Motor neuron (in vitro differentiated cells): ENCODE results near the gene SV2A. TPM values are rescaled to one million over a fixed set of nuclear protein-coding genes. Genes with fewer than 3 reads are reported as not detected.
A peak's percentile ranks its signal among the peaks of the same experiment; 100 is the strongest.
"Not testable (repeated sequence)": the region's sequence is repeated elsewhere in the genome, so short reads cannot be mapped to it uniquely, and the experiment has no call there.

ENCODE experiments used
- ATAC-seq, 8 experiments: fragments of 200-7000 bp; cut with Tn5 transposase; replicated peaks in 6 of 8; 2 replicates each; pipeline ENCODE4 v1.8.0; 2021; ENCODE audit warnings: mild to moderate bottlenecking in 8 of 8, moderate library complexity in 8 of 8
- H3K27ac ChIP-seq, 2 donors: fragments of 250-450 bp; sonication (Bioruptor Pico); 2 replicates each; pipeline ENCODE4 v1.9.0; 2021; ENCODE audit warnings: antibody characterized with exemption in 2 of 2, mild to moderate bottlenecking in 2 of 2, moderate library complexity in 1 of 2
- H3K4me1 ChIP-seq, 2 donors: fragments of 250-450 bp; sonication (Bioruptor Pico); replicated peaks in 1 of 2; 2 replicates each; pipeline ENCODE4 v1.6.1; 2021; ENCODE audit warnings: antibody characterized with exemption in 2 of 2, mild to moderate bottlenecking in 2 of 2, moderate library complexity in 1 of 2
- H3K4me3 ChIP-seq, 5 donors: fragments of 250-450 bp; sonication (Bioruptor Pico); 2 replicates each; pipeline ENCODE4 v1.9.0; 2021; ENCODE audit warnings: antibody characterized with exemption in 5 of 5, mild to moderate bottlenecking in 5 of 5, moderate library complexity in 4 of 5
- WGBS, 10 experiments: fragments of 450-650 bp; shearing (Covaris generic); methylation state at CpG; one replicate each; pipeline ENCODE4 v1.0.0; 2022; 5-methylcytosine and 5-hydroxymethylcytosine counted together
- in situ Hi-C, 9 experiments: fragments of 400-800 bp; cut with MboI; loops; one replicate each; pipeline ENCODE4 v1.15.0; 2021; ENCODE audit warnings: low sequenced_read_pairs in 9 of 9, low pct_unique_long_range_greater_than_20kb in 2 of 9; ENCODE audit not compliant: unreplicated experiment in 9 of 9
- total RNA-seq, 8 experiments: library from RNA; unstranded; fragments of 300-600 nt; gene quantifications; 2 replicates each; pipeline versions ENCODE4 v1.2.3 to v1.2.4, GENCODE V29; 2022

Gene SV2A
- 100 to 1,000 TPM in 2 of 8 experiments, 10 to 100 TPM in 4, 1 to 10 TPM in 1, under 1 TPM in 1; 0.31 to 109 (median 59.7) TPM for total RNA-seq

GRCh38 chr1:149917571-149918144 is at the start of gene SV2A:
Gene SV2A, minus strand, starts transcription at chr1:149917844. Its CDS starts 4,004 bp downstream, at chr1:149913840.
- H3K4me1 ChIP-seq = peaks cover 24 to 26% of the 10 kb centered on the region in 2 donors
- WGBS, 10 experiments = 0 to 20% (median 3%) methylated on average over 1 to 7 of the region's 24 CpGs; no CpG with 5 or more reads in 7 of the 10 experiments
- in situ Hi-C loops = no loop called here
- H3K27ac ChIP-seq = peak within 1 kb of the TSS; percentile 63 to 68
- peak within 1 kb of the TSS; percentile 54 to 85 (median 65) for H3K4me3 ChIP-seq
- ATAC-seq = peak; percentile 19 to 93 (median 89)

DNA sequence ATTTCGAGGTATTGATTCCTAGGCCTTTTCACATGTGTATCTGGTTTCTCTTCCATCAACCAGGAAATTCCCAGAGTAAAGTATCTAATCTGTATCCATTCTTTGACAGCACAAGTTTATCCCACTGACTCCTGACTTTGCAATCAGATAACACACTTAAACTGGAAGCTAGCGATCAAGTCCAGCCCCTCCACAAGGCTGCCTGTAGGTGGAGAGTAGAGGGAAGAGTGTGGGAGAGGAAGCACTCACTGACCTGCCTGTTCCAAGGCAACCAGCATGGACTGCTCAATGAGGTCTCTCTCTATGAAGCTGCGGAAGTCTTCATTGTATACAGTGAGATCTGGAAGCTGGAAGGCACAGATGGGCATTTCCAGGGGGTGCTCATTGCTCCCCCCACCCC is 49.4 kb upstream of the SV2A start:
- H3K27ac ChIP-seq = no peak overlapping the region
- no peak for ATAC-seq
- H3K4me3 ChIP-seq = no peak overlapping the region
- in situ Hi-C loops = loop anchor here in 4 of 9 experiments (10.0 to 25.0 kb wide), 5 partner anchors 58 to 245 kb away; partner anchors contain the start of gene VPS45 (in 1 of the 4)
- WGBS, 10 experiments = 40 to 100% (median 92%) methylated on average over 1 to 3 of the region's 3 CpGs; no CpG with 5 or more reads in 4 of the 10 experiments
- H3K4me1 ChIP-seq = no peaks in the 10 kb centered on the region

DNA sequence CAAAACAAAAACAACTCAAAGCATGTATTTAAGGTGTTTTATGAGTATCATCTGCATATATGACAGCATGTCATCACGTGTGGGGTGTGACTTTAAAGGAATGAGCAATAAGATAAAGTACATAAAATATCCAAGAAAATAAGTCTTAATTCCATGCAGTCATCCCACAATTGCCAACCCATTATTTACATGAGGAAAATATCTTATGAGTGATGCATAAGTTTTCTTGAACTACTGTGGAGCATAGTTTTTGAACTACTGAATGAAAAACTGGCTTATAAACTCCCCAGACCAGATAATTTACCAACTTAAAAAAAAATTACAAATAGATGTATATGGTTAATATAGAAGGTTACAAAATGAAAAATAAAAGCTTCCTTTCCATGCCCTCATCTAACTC is 48.8 kb upstream of the SV2A start:
- H3K4me1 ChIP-seq = no peaks in the 10 kb centered on the region
- in situ Hi-C loops = loop anchor here in 4 of 9 experiments (10.0 to 25.0 kb wide), 5 partner anchors 58 to 246 kb away; partner anchors contain the start of gene VPS45 (in 1 of the 4)
- no peak for ATAC-seq
- H3K4me3 ChIP-seq = no peak overlapping the region
- WGBS, 10 experiments = 0 to 100% (median 72%) methylated on average over 1 of the region's 1 CpG; no CpG with 5 or more reads in 2 of the 10 experiments
- H3K27ac ChIP-seq = no peak overlapping the region

- Histone ChIP-seq H3K27ac (no peak overlapping the region), H3K4me3 (no peak overlapping the region), H3K4me1 (no peaks in the 10 kb centered on the region)
- WGBS, 10 experiments = 89 to 100% (median 100%) methylated on average over 1 to 3 of the region's 3 CpGs; no CpG with 5 or more reads in 3 of the 10 experiments
- in situ Hi-C loops = loop anchor here in 4 of 9 experiments (10.0 to 25.0 kb wide), 5 partner anchors 59 to 247 kb away; partner anchors contain the start of gene VPS45 (in 1 of the 4)
- ATAC-seq = no peak
Measured at GRCh38 chr1:149965440-149965839, 47.8 kb upstream of the SV2A start.

- Histone ChIP-seq H3K4me3 (no peak overlapping the region), H3K4me1 (no peaks in the 10 kb centered on the region), H3K27ac (no peak overlapping the region)
- 0 to 100% (median 82%) methylated on average over 1 to 3 of the region's 3 CpGs for WGBS, 10 experiments
- ATAC-seq = peak in 1 of 8 experiments; percentile 21
- in situ Hi-C loops = loop anchor here in 4 of 9 experiments (10.0 to 25.0 kb wide), 5 partner anchors 61 to 249 kb away; partner anchors contain the start of gene VPS45 (in 1 of the 4)
Measured at GRCh38 chr1:149963358-149963757, 45.7 kb upstream of the SV2A start.

DNA sequence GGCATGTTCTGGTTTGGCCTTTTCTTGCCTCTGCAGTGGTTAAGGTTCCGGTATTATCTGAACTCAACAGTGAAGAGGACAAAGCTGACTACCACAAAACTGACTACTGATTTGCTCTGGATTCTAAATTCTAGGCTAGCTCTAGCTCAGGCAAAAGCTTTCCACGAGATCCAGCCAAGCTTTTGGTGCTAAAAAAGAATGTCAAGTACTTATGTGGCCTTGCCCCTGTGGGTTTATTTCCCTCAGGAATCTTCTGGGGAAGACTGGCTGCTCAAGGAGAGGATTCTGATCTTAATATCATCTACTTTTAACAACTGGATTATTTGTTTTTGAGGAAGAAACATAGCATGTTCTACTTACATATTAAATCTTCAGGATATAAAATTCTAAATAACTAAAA is 45.1 kb upstream of the SV2A start:
- no peak overlapping the region for H3K27ac ChIP-seq
- no peaks in the 10 kb centered on the region for H3K4me1 ChIP-seq
- no peak for ATAC-seq
- in situ Hi-C loops = loop anchor here in 4 of 9 experiments (10.0 to 25.0 kb wide), 5 partner anchors 62 to 250 kb away; partner anchors contain the start of gene VPS45 (in 1 of the 4)
- 57 to 100% (median 90%) methylated on average over 1 to 2 of the region's 2 CpGs; no CpG with 5 or more reads in 3 of the 10 experiments for WGBS, 10 experiments
- no peak overlapping the region for H3K4me3 ChIP-seq

GRCh38 chr1:149962039-149962647 is 44.5 kb upstream of the SV2A start:
- no peak overlapping the region for H3K27ac ChIP-seq
- ATAC-seq = peak; percentile 72 to 88 (median 78)
- WGBS, 10 experiments = 0 to 38% (median 21%) methylated on average over 1 to 3 of the region's 3 CpGs; no CpG with 5 or more reads in 2 of the 10 experiments
- no peaks in the 10 kb centered on the region for H3K4me1 ChIP-seq
- no peak overlapping the region for H3K4me3 ChIP-seq
- in situ Hi-C loops = loop anchor here in 4 of 9 experiments (10.0 to 25.0 kb wide), 5 partner anchors 63 to 250 kb away; partner anchors contain the start of gene VPS45 (in 1 of the 4)

DNA sequence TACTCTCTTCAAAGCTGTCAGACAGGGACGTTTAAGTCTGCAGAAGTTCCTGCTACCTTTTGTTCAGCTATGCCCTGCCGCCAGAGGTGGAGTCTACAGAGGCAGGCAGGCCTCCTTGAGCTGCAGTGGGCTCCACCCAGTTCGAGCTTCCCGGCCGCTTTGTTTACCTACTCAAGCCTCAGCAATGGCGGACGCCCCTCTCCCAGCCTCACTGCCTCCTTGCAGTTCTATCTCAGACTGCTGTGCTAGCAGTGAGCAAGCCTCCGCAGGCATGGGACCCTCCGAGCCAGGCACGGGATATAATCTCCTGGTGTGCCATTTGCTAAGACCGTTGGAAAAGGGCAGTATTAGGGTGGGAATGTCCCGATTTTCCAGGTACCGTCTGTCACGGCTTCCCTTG is 39.9 kb upstream of the SV2A start:
- 92 to 100% (median 99%) methylated on average over 3 to 13 of the region's 14 CpGs; no CpG with 5 or more reads in 4 of the 10 experiments for WGBS, 10 experiments
- not testable (repeated sequence) for H3K4me1 ChIP-seq, H3K4me3 ChIP-seq, ATAC-seq, H3K27ac ChIP-seq
- in situ Hi-C loops = loop anchor here in 4 of 9 experiments (25.0 kb wide), 3 partner anchors 105 to 255 kb away; partner anchors contain the start of gene VPS45 (in 1 of the 4)

GRCh38 chr1:149949911-149950310 is 32.3 kb upstream of the SV2A start:
- 34 to 100% (median 60%) methylated on average over 1 to 6 of the region's 6 CpGs; no CpG with 5 or more reads in 2 of the 10 experiments for WGBS, 10 experiments
- Histone ChIP-seq H3K27ac (no peak overlapping the region), H3K4me3 (no peak overlapping the region), H3K4me1 (no peaks in the 10 kb centered on the region)
- in situ Hi-C loops = loop anchor here in 5 of 9 experiments (25.0 kb wide), 3 partner anchors 112 to 262 kb away; partner anchors contain the start of gene VPS45 (in 1 of the 5)
- no peak for ATAC-seq

DNA sequence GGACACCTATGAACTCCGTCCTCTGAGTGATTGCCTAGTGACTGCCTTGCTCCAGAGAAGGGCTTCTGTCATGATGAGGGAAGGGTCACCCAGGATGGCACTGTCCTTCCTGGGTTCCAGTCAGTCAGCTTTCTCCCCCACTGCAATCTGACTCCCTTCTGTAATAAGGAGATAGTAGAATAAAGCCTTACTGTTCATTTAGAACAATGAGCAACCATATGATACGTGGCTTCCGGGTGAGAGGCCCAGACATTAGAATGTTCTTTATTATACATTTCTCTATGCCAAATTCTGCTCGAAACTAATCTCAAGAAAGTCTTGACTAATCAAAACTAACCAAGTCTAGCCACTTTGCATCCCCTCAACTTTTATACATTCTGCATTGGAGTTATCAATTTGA is 27.6 kb upstream of the SV2A start:
- Histone ChIP-seq H3K27ac (no peak overlapping the region), H3K4me3 (no peak overlapping the region), H3K4me1 (peaks cover 4 to 6% of the 10 kb centered on the region in 2 donors)
- WGBS, 10 experiments = 80 to 100% (median 95%) methylated on average over 1 to 4 of the region's 4 CpGs; no CpG with 5 or more reads in 1 of the 10 experiments
- ATAC-seq = no peak
- in situ Hi-C loops = loop anchor here in 1 of 9 experiments (25.0 kb wide), 1 partner anchor 242 kb away; no protein-coding TSS in a partner anchor

GRCh38 chr1:149942885-149943284 is 25.2 kb upstream of the SV2A start:
- H3K27ac ChIP-seq = no peak overlapping the region
- in situ Hi-C loops = loop anchor here in 1 of 9 experiments (25.0 kb wide), 1 partner anchor 244 kb away; no protein-coding TSS in a partner anchor

GRCh38 chr1:149942207-149942606 is 24.6 kb upstream of the SV2A start:
- WGBS, 10 experiments = 13 to 86% (median 40%) methylated on average over 1 to 4 of the region's 5 CpGs; no CpG with 5 or more reads in 3 of the 10 experiments
- peaks cover 16 to 24% of the 10 kb centered on the region in 2 donors for H3K4me1 ChIP-seq
- peak in 6 of 8 experiments; percentile 7 to 72 (median 56) for ATAC-seq
- H3K4me3 ChIP-seq = no peak overlapping the region
- in situ Hi-C loops = loop anchor here in 1 of 9 experiments (25.0 kb wide), 1 partner anchor 245 kb away; no protein-coding TSS in a partner anchor
- no peak overlapping the region for H3K27ac ChIP-seq

More at GRCh38 chr1:149942885-149943284, 25.2 kb upstream of the SV2A start:
- WGBS, 10 experiments = 0 to 90% (median 60%) methylated on average over 1 to 3 of the region's 3 CpGs; no CpG with 5 or more reads in 2 of the 10 experiments
- H3K4me1 ChIP-seq = peaks cover 16 to 17% of the 10 kb centered on the region in 2 donors
- H3K4me3 ChIP-seq = no peak overlapping the region
- no peak for ATAC-seq
